Measurements from ENCODE around the gene HCRT. TPM values are rescaled to one million over a fixed set of nuclear protein-coding genes. Genes with fewer than 3 reads are reported as not detected.
A peak's percentile ranks its signal among the peaks of the same experiment; 100 is the strongest.

Gene HCRT
- total RNA-seq, 1 donor from 2014 or later: not detected

DNA sequence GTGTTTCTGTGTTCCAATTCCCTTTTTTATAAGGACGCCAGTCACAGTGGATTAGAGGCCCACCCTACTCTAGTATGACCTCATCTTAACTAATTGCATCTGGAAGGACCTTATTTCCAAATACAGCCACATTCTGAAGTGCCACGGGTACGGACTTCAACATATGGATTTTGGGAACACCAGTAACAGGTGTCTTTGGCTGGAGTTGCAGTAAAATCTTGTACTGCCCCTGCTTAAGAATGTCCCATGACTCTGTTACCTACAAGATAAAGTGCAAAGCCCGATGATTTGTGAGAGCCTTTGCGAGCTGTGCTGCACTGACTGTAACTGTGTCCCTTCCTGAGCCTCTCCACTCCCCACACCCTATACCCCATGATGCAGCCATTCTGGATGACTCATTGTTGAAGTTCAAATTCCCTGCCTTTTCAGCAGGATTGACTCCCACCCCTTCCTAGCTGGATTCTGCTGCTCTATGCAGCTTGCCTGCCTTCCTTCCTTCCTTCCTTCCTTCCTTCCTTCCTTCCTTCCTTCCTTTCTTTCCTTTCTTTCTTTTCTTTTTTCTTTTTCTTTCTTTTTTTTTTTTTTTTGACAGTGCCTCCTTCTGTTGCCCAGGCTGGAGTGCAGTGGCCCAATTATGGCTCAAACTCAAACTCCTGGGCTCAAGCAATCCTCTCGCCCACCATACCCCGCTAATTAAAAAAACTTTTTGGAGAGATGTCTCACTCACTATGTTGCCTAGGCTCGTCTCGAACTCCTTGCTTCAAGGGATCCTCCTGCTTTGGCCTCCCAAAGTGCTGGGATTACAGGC, 2.1 kb downstream of the HCRT start:
- TF ChIP-seq, protein P1, sequence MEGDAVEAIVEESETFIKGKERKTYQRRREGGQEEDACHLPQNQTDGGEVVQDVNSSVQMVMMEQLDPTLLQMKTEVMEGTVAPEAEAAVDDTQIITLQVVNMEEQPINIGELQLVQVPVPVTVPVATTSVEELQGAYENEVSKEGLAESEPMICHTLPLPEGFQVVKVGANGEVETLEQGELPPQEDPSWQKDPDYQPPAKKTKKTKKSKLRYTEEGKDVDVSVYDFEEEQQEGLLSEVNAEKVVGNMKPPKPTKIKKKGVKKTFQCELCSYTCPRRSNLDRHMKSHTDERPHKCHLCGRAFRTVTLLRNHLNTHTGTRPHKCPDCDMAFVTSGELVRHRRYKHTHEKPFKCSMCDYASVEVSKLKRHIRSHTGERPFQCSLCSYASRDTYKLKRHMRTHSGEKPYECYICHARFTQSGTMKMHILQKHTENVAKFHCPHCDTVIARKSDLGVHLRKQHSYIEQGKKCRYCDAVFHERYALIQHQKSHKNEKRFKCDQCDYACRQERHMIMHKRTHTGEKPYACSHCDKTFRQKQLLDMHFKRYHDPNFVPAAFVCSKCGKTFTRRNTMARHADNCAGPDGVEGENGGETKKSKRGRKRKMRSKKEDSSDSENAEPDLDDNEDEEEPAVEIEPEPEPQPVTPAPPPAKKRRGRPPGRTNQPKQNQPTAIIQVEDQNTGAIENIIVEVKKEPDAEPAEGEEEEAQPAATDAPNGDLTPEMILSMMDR (IDR thresholded peaks at IDR 0.05; ENCODE audit: insufficient read depth, low read length, poor library complexity, severe bottlenecking): no peak
- no peak for DNase-seq (ENCODE audit: low read depth)
- Histone ChIP-seq H3K36me3 (ENCODE audit: control insufficient read depth, insufficient read depth, low read length) (no peaks in the 10 kb centered on the region), H3K27me3 (ENCODE audit: control insufficient read depth, insufficient read depth, low read length) (peaks cover 38% of the 10 kb centered on the region), H3K4me3 (ENCODE audit: low read depth, low read length) (peak overlapping the region; percentile 32)

DNA sequence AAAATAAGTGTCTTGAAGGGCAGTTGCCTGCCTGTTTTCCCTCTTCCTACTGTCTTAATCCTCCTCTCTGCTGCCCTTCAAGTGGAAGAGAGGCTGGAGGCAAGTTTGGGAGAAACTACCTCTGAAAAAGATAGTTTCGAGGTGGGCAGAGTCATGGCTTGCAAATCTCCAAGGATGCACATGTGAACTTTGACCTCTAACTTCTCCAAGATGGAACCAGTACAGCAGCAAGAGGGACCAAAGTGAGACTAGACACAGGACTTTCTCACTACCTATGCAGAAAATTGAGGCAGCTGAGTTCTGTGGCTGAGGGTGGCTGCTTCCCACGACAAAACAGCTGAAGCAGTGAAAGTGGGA, 3.4 kb downstream of the HCRT start:
- no peak for DNase-seq (ENCODE audit: low read depth)
- Histone ChIP-seq H3K27me3 (ENCODE audit: control insufficient read depth, insufficient read depth, low read length) (peaks cover 38% of the 10 kb centered on the region), H3K36me3 (ENCODE audit: control insufficient read depth, insufficient read depth, low read length) (no peaks in the 10 kb centered on the region), H3K4me3 (ENCODE audit: low read depth, low read length) (no peak overlapping the region)
- TF ChIP-seq, protein P1 (IDR thresholded peaks at IDR 0.05; ENCODE audit: insufficient read depth, low read length, poor library complexity, severe bottlenecking): no peak

DNA sequence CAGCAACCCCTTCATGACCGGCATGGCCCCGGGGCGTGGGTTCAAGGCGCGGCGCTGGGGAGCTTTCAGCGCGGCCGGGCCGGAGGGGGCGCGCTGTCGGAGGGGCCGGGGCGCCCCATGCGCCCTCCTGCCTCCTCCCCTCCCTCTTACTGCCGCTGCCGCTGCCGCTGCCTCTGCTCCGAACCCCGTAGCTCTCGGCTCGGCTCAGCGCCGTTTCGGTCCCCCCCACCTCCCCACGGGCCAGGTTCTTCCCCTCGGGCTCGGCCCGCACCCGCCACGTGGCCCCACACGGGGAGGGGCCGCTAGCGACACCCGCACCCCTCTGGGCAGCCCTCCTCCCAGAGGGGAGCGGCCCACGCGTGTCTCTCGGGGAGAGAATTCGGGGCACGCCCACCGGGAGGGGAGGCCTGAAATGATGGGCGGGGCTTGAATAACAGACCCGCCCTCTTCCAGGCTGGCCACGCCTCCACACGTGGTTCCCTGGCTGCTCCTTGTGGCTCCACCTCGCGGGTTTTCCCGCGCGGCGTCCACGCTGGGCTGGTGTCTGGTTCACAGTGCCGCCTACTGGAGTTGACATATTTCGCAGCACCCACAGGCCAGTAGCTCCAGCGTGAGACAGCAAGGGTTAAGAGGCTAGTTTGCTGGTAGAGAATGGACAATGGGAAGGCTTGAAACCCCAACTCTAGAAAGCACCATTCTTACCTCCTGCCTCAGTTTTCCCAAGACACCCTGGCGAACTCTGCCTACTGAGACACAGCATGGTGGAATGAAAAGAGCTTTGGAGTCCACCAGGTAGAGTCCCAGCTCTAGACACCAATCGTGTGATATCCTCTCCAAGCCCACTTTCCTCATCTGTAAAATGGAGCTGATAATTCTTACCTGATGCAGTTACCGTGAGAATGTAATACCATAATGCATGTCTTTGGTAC, 4.1 kb downstream of the HCRT start, which contains the start of gene KCNH4:
KCNH4 (minus strand) TSS at position 221 of the 929 bp plus-strand sequence; CDS start at position 24, 197 bp downstream.
- Histone ChIP-seq H3K27me3 (ENCODE audit: control insufficient read depth, insufficient read depth, low read length) (peaks cover 38% of the 10 kb centered on the region), H3K4me3 (ENCODE audit: low read depth, low read length) (no peak within 1 kb of the TSS), H3K36me3 (ENCODE audit: control insufficient read depth, insufficient read depth, low read length) (no peaks in the 10 kb centered on the region)
- DNase-seq (ENCODE audit: low read depth): no peak
- TF ChIP-seq, protein P1 (IDR thresholded peaks at IDR 0.05; ENCODE audit: insufficient read depth, low read length, poor library complexity, severe bottlenecking): peak; percentile 45

DNA sequence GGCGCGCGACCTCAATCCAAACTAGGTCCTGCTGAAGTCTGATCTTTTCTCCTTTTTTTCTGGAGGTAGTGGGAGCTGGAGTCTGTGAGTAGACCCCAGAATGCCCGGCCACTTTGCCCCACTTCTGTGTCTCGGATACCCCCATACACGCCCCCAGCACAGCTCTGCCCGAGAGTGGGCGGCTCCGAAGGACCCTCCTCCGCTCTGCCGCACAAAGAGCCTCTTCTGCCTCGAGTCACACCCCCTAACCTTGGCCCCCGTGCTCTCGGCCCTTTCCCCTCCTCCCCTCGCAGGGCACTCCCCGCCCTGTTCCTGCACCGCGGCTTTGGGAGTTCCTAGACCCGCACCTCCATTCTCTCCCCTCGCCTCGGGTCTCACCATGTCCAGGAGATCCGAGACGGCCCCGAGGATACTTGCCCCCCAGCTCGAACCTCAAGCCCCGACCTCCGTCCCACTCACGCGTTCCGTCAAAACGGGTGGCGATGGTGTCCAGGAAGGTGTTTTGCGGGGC, 4.8 kb downstream of the HCRT start:
- Histone ChIP-seq H3K27me3 (ENCODE audit: control insufficient read depth, insufficient read depth, low read length) (peaks cover 38% of the 10 kb centered on the region), H3K36me3 (ENCODE audit: control insufficient read depth, insufficient read depth, low read length) (no peaks in the 10 kb centered on the region), H3K4me3 (ENCODE audit: low read depth, low read length) (no peak overlapping the region)
- TF ChIP-seq, protein P1 (IDR thresholded peaks at IDR 0.05; ENCODE audit: insufficient read depth, low read length, poor library complexity, severe bottlenecking): no peak
- no peak for DNase-seq (ENCODE audit: low read depth)

DNA sequence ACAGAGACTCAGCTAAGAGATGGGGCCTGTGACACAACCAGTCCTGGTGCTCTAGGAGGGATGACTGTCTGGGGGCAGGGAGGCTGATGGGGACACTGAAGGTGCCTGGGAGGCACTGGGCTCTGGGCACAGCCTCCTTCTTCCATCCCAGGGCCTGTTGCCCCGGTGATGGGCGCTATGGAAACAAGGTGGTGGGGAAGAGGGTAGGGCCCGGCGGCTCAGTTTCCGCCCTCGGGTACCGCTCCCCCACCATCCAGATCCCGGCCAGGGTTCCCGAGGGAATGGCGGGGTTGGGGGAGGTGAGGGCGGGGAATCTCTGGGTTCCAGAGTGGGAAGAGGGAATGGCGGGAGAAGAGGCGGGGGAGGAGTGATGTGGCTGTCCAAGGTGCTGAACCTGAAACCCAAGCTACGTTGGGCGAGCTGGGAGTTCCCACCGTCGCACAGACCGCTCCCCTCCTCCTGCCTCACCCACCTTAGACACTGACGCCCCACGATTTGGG, 5.3 kb downstream of the HCRT start:
- Histone ChIP-seq H3K4me3 (ENCODE audit: low read depth, low read length) (no peak overlapping the region), H3K27me3 (ENCODE audit: control insufficient read depth, insufficient read depth, low read length) (peaks cover 38% of the 10 kb centered on the region), H3K36me3 (ENCODE audit: control insufficient read depth, insufficient read depth, low read length) (no peaks in the 10 kb centered on the region)
- TF ChIP-seq, protein P1 (IDR thresholded peaks at IDR 0.05; ENCODE audit: insufficient read depth, low read length, poor library complexity, severe bottlenecking): no peak
- DNase-seq (ENCODE audit: low read depth): no peak

Measured in kidney epithelial cell (primary cell).